Measurements from ENCODE around the gene TVP23B.
"Not testable (repeated sequence)": the region's sequence is repeated elsewhere in the genome, so short reads cannot be mapped to it uniquely, and the experiment has no call there.

The TVP23B gene

DNA sequence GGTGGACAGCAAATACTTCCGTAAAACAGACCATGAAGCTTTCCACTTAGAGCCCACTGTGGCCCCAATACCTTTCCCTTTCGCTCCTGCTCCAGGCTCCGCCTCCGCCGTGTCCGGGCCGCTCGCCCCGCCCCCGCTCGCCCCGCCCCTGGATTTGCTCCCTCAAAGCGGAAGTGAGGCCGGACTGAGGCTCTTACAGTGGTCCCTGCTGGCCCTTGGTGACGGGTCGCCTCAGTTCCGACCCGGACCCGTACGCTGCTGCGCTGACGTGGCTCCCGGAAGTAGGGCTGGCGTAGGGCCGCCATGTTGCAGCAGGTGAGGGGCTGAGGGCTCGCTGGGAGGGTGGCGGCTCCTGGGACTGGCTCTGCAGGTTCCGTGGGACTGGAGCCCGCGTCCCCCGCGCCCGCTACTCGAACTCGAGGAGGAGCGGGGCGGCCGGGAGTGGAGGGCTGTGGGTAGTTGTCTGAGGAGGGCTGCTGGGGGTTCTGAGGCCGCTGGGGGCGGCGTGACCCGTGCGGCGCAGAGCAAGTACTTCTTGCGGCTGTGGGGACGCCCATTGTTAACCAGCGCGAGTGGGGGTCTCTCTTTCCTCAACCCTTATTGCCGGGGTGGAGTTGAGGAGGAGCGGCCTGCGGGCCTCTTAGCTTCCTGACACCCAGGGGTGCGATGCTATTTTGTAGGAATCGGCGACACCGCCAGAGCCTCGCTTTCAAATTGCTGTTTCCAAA lies at the start of gene TVP23B:
Gene TVP23B (plus strand): TSS at position 193 of the 728 bp plus-strand sequence. CDS start 111 bp downstream, at position 304.
- DNase-seq, result peak; percentile 83 to 96

- DNase-seq, result not testable (repeated sequence)
Observed at GRCh38 chr17:18732438-18732837, 48.5 kb upstream of the TVP23B start.

DNA sequence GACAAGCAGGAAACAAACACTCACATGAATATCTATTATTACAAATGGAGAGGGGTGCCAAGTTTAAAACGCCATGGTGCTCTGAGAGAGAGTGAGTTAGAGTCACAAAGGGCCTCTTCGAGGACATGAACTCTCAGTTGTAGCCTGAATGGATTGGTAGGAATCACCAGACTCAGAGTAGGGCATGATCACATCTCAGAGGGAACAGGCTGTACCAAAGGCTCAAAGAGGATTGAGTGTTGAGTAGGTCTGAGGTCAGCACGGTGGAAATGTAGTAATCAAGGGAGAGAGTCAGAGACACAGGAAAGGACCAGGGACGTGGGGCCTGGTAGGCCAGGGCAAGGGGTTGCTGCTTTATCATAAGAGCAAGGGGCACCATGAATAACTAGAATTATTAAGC lies 47.6 kb upstream of the TVP23B start:
- DNase-seq, result not testable (repeated sequence)

DNA sequence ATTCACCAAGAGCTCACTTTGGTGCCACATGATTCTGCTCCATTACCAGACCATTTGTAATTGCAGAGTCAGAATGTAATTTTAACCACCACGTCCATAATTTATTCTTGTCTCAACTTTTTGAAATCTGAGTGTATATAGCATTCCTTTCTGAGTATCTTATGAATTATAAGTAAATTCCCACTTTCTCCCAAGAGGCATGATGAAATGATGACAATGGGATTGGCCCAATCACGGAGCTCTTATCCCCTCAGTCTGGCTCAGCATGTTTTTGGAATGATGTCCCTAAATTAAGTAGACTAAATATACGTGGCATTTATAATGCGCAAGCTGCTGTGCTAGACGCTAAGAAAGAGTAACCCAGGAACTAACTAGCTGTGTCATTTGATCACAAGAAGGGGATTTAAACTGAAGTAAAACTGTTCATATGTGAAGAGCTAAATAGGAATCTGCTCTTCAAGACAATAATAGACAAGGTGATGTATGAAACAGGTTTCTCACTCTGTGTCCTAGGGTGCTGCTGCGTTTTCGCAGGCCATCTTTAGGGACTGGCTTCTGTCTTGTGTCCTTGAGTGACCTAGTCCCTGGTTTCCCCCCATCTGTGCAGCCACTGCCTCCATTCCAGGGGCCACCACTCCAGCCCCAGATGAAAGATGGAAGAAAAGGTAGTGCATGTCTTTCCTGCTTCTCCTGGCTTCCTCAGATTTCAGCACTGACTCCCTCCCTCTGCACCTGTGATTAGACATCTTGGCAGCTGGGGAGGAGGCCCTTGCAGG lies 41.2 kb upstream of the TVP23B start:
- DNase-seq, result not testable (repeated sequence)

- not testable (repeated sequence) for DNase-seq
Observed at GRCh38 chr17:18741228-18741627, 39.8 kb upstream of the TVP23B start.

DNA sequence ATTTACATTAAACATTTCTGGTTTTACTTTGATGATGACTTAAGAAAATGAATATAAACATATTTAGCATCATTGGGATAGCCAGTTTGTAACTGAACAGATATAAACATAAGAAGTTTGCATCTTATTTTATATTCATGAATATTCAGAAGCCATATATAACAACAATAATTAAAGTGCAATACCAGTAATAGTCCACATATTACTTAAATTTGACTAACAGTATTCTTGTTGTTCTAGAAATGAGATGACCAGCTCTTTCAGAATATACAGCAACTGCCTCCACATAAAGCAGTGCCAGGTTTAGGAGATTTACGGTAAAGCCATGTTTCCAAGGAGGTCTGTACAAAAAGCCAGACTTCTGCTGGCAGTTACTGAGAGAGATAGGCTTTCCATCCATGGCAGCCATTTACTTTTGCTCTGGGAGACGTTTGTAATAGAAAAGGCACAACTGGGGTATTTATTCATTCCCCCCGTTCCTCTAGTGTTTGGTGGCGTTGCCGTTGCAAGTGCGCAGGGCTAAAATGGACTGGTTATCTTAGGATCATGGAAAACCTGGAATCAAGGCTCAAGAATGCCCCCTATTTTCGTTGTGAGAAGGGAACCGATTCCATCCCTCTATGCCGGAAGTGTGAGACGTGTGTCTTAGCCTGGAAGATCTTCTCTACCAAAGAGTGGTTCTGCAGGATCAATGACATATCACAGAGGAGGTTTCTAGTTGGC lies 37.1 kb upstream of the TVP23B start, which contains the start of gene FBXW10:
Gene FBXW10 (plus strand): TSS at position 356 of the 723 bp plus-strand sequence. CDS start 191 bp downstream, at position 547.
- not testable (repeated sequence) for DNase-seq

- DNase-seq, result not testable (repeated sequence)
Observed at GRCh38 chr17:18744726-18745125, 36.3 kb upstream of the TVP23B start.

- DNase-seq, result not testable (repeated sequence)
Observed at GRCh38 chr17:18746551-18746950, 34.4 kb upstream of the TVP23B start.

DNA sequence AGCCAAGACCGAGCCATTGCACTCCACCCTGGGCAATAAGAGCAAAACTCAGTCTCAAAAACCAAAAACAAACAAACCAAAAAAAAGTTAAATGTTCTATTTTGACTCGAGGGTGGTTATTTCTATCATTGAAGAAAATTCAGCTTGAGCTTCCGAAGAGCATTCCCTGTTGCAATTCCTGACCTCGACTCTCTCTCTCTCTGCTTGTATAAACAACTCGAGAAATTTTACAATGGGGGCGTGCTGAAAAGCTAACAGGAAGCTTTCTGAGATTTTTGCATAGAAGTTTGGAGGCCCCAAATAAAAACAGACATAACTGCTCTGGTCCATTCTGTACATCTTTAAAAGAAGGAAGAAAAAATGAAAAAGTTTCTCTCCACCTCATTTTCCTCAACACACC lies 33.5 kb upstream of the TVP23B start:
- not testable (repeated sequence) for DNase-seq

- DNase-seq, result not testable (repeated sequence)
Observed at GRCh38 chr17:18750242-18750641, 30.7 kb upstream of the TVP23B start.

GRCh38 chr17:18753829-18754409 lies 27.1 kb upstream of the TVP23B start:
- not testable (repeated sequence) for DNase-seq

- DNase-seq, result not testable (repeated sequence)
Observed at GRCh38 chr17:18755969-18756368, 25.0 kb upstream of the TVP23B start.

GRCh38 chr17:18757368-18758044 lies 23.5 kb upstream of the TVP23B start:
- DNase-seq, result not testable (repeated sequence)

- DNase-seq, result not testable (repeated sequence)
Observed at GRCh38 chr17:18758344-18758743, 22.6 kb upstream of the TVP23B start.

- DNase-seq, result not testable (repeated sequence)
Observed at GRCh38 chr17:18760221-18760620, 20.8 kb upstream of the TVP23B start.

DNA sequence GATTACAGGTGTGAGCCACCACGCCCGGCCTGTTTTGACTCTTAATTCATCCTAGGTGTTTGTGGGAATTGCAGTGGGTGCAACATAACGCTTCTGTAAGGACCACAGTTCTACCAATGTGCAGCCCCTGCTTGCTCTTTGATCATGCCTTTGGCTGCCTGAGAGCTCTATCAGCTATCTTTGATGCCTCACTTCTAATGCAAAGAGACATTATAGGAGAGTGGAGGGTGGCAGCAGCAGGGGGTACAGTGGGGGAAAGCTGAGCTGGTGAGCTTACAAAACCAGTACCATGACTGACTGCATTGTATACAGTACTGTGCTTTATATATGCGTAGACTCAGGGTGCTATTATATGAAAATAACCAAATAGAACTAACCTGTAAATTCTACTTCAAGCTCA lies 10.4 kb upstream of the TVP23B start:
- not testable (repeated sequence) for DNase-seq

GRCh38 chr17:18771066-18771465 lies 9.9 kb upstream of the TVP23B start:
- DNase-seq, result not testable (repeated sequence)

- DNase-seq, result no peak
Observed at GRCh38 chr17:18772471-18772870, 8.5 kb upstream of the TVP23B start.

DNA sequence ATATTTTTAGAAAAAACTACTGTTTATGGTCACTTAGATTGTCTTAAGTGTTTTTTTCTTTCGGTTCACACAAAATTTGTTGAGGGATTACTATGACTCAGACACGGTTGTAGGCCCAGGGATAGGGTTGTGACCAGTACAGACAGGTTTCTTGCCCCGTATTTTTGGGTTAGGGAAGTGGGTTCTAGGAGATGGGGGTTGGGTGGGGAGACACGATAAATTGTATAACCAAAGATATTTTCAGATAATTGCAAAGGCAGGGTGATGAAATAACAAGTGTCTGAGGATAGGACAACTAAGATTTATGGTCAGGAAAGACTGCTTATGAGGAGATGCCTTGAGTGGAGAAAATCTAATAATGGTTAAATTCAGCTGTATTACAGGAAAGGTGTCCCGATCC lies 822 bp downstream of the TVP23B start:
- DNase-seq, result not testable (repeated sequence)

DNA sequence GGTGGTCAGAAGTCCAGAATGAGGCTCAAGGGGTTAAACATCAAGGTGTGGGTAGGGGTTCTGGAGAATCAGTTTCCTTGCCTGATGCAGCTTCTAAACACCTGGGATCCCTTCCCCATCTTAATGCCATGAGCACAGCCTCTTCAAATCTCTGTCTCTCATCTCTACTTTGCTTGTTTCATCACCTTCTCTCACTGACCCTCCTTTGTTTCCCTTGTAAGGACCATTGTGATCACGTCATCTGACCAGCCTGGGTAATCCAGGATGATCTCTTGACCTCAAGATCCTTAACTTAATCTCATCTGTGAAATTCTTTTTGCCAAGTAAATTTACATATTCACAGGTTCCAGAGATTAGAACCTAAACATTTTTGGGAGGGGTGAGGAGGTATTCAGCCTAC lies 5.0 kb downstream of the TVP23B start:
- not testable (repeated sequence) for DNase-seq

DNA sequence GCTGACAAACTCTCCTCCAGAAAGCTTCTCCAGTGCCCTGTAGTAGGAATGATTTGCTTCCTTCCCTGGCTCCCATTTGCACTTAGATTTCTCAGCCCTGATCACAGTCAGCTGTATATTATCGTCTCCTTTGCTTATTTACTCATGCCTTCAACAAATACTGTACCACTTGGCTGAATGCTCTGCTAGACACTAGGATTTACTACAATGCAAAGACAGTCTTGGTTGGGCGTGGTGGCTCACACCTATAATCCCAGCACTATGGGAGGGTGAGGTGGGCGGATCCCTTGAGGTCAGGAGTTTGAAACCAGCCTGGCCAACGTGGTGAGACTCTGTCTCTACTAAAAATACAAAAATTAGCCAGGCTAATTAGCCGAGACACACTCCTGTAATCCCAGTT lies 5.9 kb downstream of the TVP23B start:
- DNase-seq, result not testable (repeated sequence)

- not testable (repeated sequence) for DNase-seq
Observed at GRCh38 chr17:18791402-18791801, 10.4 kb downstream of the TVP23B start.
